NCI-H187 treated with DMSO at 0.1 percent for 48 hours (cell line): ENCODE measurements around the gene TTLL10.

Source experiments
- DNase-seq: peaks from one replicate; lab custom pipeline; 2025; lab: John Stamatoyannopoulos, UW

Gene TTLL10

GRCh38 chr1:1223321-1223720 lies 49.6 kb downstream of the TTLL10 start:
- no peak for DNase-seq

GRCh38 chr1:1223891-1224290 lies 50.2 kb downstream of the TTLL10 start:
- no peak for DNase-seq

- DNase-seq, result no peak
Measured at GRCh38 chr1:1225238-1225845, 51.7 kb downstream of the TTLL10 start.

GRCh38 chr1:1225913-1226312 lies 52.2 kb downstream of the TTLL10 start:
- no peak for DNase-seq

GRCh38 chr1:1226566-1227362 lies 53.1 kb downstream of the TTLL10 start:
- no peak for DNase-seq

- no peak for DNase-seq
Measured at GRCh38 chr1:1227386-1227785, 53.7 kb downstream of the TTLL10 start.

GRCh38 chr1:1228187-1228586 lies 54.5 kb downstream of the TTLL10 start:
- DNase-seq, result no peak

GRCh38 chr1:1228596-1229321 lies 55.1 kb downstream of the TTLL10 start:
- no peak for DNase-seq

GRCh38 chr1:1229770-1230169 lies 56.1 kb downstream of the TTLL10 start:
- DNase-seq, result no peak

GRCh38 chr1:1230656-1231399 lies 57.1 kb downstream of the TTLL10 start:
- no peak for DNase-seq

- DNase-seq, result peak; percentile 84
Measured at GRCh38 chr1:1231400-1232207, 57.9 kb downstream of the TTLL10 start, which contains the start of gene SDF4. Gene SDF4, minus strand, starts transcription at chr1:1232001. Its CDS starts 3,229 bp downstream, at chr1:1228772.

GRCh38 chr1:1232208-1232795 lies 58.6 kb downstream of the TTLL10 start, which contains the start of gene B3GALT6:
Gene B3GALT6, plus strand, starts transcription at chr1:1232237. Its CDS starts 42 bp downstream, at chr1:1232279.
- DNase-seq, result no peak

- no peak for DNase-seq
Measured at GRCh38 chr1:1232796-1233566, 59.3 kb downstream of the TTLL10 start.

- no peak for DNase-seq
Measured at GRCh38 chr1:1233567-1233892, 59.9 kb downstream of the TTLL10 start.

- no peak for DNase-seq
Measured at GRCh38 chr1:1234180-1234808, 60.6 kb downstream of the TTLL10 start.

- no peak for DNase-seq
Measured at GRCh38 chr1:1235016-1235744, 61.5 kb downstream of the TTLL10 start.

GRCh38 chr1:1236176-1236763 lies 62.6 kb downstream of the TTLL10 start:
- DNase-seq, result no peak
